Naive thymus-derived CD4-positive, alpha-beta T cell (primary cell): ENCODE measurements around the gene EIPR1. TPM values are rescaled to one million over a fixed set of nuclear protein-coding genes. Genes with fewer than 3 reads are reported as not detected.

Experiments used
- ATAC-seq: fragments of 150-1000 bp; cut with Tn5 transposase; 2 replicates; pipeline ENCODE4 v1.10.0; 2021; ENCODE audit warnings: mild to moderate bottlenecking, moderate library complexity
- CTCF ChIA-PET: fragments of 350-600 bp; sonication (Branson Sonifier 250); formaldehyde crosslinking; loops from one replicate; lab custom pipeline; 2021; ENCODE audit warnings: antibody characterized with exemption; lab: Charles Lee
- POLR2A ChIA-PET: fragments of 350-600 bp; sonication (Branson Sonifier 250); formaldehyde crosslinking; loops from one replicate; lab custom pipeline; 2021; ENCODE audit warnings: antibody characterized with exemption, inconsistent platforms; lab: Charles Lee
- DNase-seq, 9 donors: peaks; one replicate each; pipeline versions ENCODE4 v3.0.0 to v3.0.0-alpha.2; 2020 to 2022; ENCODE audit warnings: mixed read lengths in 1 of 9
- H3K27ac ChIP-seq: one replicate; pipeline ENCODE4 v1.7.0; 2013; ENCODE audit warnings: mild to moderate bottlenecking, low read depth, low read length, moderate library complexity
- H3K27me3 ChIP-seq, 2 donors: one replicate each; pipeline ENCODE4 v1.7.0; 2013; ENCODE audit warnings: low read length in 2 of 2, mild to moderate bottlenecking in 2 of 2, moderate library complexity in 2 of 2; ENCODE audit not compliant: control insufficient read depth in 2 of 2, insufficient read depth in 2 of 2
- H3K36me3 ChIP-seq, 3 experiments: 1 replicate in 2 of 3; 2 replicates in 1 of 3; pipeline ENCODE4 v1.7.0; 2013; ENCODE audit warnings: low read length in 3 of 3, mild to moderate bottlenecking in 3 of 3, moderate library complexity in 1 of 3; ENCODE audit not compliant: insufficient read depth in 3 of 3, control insufficient read depth in 2 of 3
- H3K4me1 ChIP-seq, 2 donors: one replicate each; pipeline ENCODE4 v1.7.0; 2013; ENCODE audit warnings: low read length in 2 of 2, mild to moderate bottlenecking in 2 of 2, moderate library complexity in 1 of 2; ENCODE audit not compliant: control insufficient read depth in 2 of 2, insufficient read depth in 2 of 2
- H3K4me3 ChIP-seq: 2 replicates; pipeline ENCODE4 v1.7.0; 2013; ENCODE audit warnings: mild to moderate bottlenecking, low read length
- H3K9me3 ChIP-seq, 3 experiments: 1 replicate in 2 of 3; 2 replicates in 1 of 3; pipeline ENCODE4 v1.7.0; 2013; ENCODE audit warnings: low read length in 3 of 3; ENCODE audit not compliant: control insufficient read depth in 2 of 3
- H3K27ac Mint-ChIP-seq, 9 donors: one replicate each; pipeline ENCODE4 v1.8.0; 2020 to 2022; ENCODE audit warnings: mixed read lengths in 9 of 9, mild to moderate bottlenecking in 8 of 9, moderate library complexity in 5 of 9, inconsistent platforms in 2 of 9
- H3K27me3 Mint-ChIP-seq, 5 donors: one replicate each; pipeline ENCODE4 v1.8.0; 2021 to 2022; ENCODE audit warnings: mixed read lengths in 5 of 5, mild to moderate bottlenecking in 1 of 5
- H3K36me3 Mint-ChIP-seq, 5 donors: one replicate each; pipeline ENCODE4 v1.8.0; 2020 to 2022; ENCODE audit warnings: mixed read lengths in 5 of 5, mild to moderate bottlenecking in 3 of 5, inconsistent platforms in 1 of 5
- H3K4me1 Mint-ChIP-seq, 7 donors: one replicate each; pipeline ENCODE4 v1.8.0; 2020 to 2022; ENCODE audit warnings: mixed read lengths in 7 of 7, mild to moderate bottlenecking in 3 of 7, inconsistent platforms in 1 of 7
- H3K4me3 Mint-ChIP-seq, 10 donors: one replicate each; pipeline ENCODE4 v1.8.0; 2020 to 2022; ENCODE audit warnings: mild to moderate bottlenecking in 10 of 10, mixed read lengths in 10 of 10, moderate library complexity in 6 of 10, inconsistent platforms in 2 of 10
- H3K9me3 Mint-ChIP-seq, 11 donors: one replicate each; pipeline ENCODE4 v1.8.0; 2020 to 2022; ENCODE audit warnings: mixed read lengths in 11 of 11, mild to moderate bottlenecking in 4 of 11, inconsistent platforms in 1 of 11, moderate library complexity in 1 of 11
- intact Hi-C, 2 donors: fragments of 100-400 bp; cut with micrococcal nuclease; formaldehyde crosslinking; loops; one replicate each; pipeline ENCODE4 v1.15.1; 2023
- polyA plus RNA-seq, 2 donors: library from polyadenylated mRNA; unstranded; fragments of 300-500 nt; fragmentation: Illumina TruSeq; gene quantifications; one replicate each; pipeline ENCODE4 v1.2.3, GENCODE V29; 2021
- total RNA-seq, 6 experiments: library from RNA in 5 of 6; stranded (reverse) in 5 of 6; gene quantifications; 1 replicate in 5 of 6; 2 replicates in 1 of 6; pipeline ENCODE4 v1.2.3 and lab custom pipeline; 2021 to 2026

EIPR1 gene
- total and polyA plus RNA-seq, 7 experiments from 2014 or later, result 24.4 to 46.2 (median 27.3) TPM

DNA sequence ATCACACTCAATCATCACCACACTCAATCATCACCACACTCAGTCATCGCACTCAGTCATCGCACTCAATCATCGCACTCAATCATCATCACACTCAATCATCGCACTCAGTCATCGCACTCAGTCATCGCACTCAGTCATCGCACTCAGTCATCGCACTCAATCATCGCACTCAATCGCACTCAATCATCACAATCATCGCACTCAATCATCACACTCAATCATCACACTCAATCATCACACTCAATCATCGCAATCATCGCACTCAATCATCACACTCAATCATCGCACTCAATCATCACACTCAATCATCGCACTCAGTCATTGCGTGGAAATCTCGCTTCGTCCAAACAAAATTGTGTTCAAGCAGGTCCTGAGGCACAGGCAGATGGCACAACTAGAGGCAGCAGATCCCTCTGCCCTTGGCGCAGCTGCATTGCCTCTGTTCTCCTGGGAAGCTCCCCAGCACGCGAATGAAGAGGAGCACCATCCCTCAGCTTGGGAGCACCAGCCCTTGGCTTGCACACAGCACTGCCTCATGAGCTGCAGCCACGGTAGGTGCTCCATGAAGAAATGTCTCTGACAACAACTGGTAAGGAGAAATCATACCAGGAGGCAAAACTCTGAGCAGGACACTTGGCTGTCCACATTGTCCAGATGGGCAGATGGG lies 108.1 kb downstream of the EIPR1 start:
- intact Hi-C loops, result no loop called here
- Histone ChIP-seq H3K4me3 (no peak overlapping the region), H3K4me1 (no peaks in the 10 kb centered on the region), H3K27ac (no peak overlapping the region), H3K36me3 (peaks cover 0 to 5% (median 0%) of the 10 kb centered on the region in 3 experiments), H3K9me3 (no peaks in the 10 kb centered on the region), H3K27me3 (no peaks in the 10 kb centered on the region)
- DNase-seq, result no peak
- Mint-ChIP-seq H3K36me3 (peaks cover 7 to 47% (median 36%) of the 10 kb centered on the region in 5 donors), H3K9me3 (peaks cover 0 to 6% (median 0%) of the 10 kb centered on the region in 11 donors), H3K27me3 (no peaks in the 10 kb centered on the region), H3K4me3 (no peak overlapping the region), H3K4me1 (peaks cover 0 to 19% (median 4%) of the 10 kb centered on the region in 7 donors), H3K27ac (no peak overlapping the region)
- ATAC-seq, result no peak
- ChIA-PET POLR2A (no interaction called here), CTCF (no interaction called here)

DNA sequence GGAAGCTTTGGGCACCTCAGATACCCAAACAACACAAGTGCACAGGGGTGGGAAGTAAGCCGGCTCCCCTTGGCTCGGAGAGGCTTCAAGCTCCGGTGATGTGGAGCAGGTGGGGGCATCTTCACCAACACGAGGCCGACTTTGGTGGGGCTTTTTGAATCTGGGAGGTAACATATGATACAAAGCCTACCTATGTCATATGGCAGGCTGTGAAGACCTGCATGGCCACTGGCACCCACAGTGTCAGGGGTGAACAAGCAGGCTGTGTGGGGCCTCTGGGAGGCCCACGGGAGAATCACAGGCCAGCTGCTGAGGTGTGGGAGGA lies 109.0 kb downstream of the EIPR1 start:
- no peaks in the 10 kb centered on the region for H3K9me3 ChIP-seq
- ATAC-seq, result no peak
- H3K27ac Mint-ChIP-seq, result no peak overlapping the region
- H3K27me3 Mint-ChIP-seq, result no peaks in the 10 kb centered on the region
- peaks cover 0 to 5% (median 0%) of the 10 kb centered on the region in 3 experiments for H3K36me3 ChIP-seq
- DNase-seq, result no peak
- H3K36me3 Mint-ChIP-seq, result peaks cover 7 to 46% (median 27%) of the 10 kb centered on the region in 5 donors
- intact Hi-C loops, result no loop called here
- CTCF ChIA-PET, result interaction anchor here (0.9 kb wide), 1 partner anchor 155 kb away, joined by 3 read pairs; no protein-coding TSS in a partner anchor
- H3K4me1 Mint-ChIP-seq, result peaks cover 0 to 19% (median 5%) of the 10 kb centered on the region in 7 donors
- H3K27ac ChIP-seq, result no peak overlapping the region
- H3K4me3 ChIP-seq, result no peak overlapping the region
- H3K9me3 Mint-ChIP-seq, result peaks cover 0 to 2% (median 0%) of the 10 kb centered on the region in 11 donors
- POLR2A ChIA-PET, result no interaction called here
- no peak overlapping the region for H3K4me3 Mint-ChIP-seq
- H3K27me3 ChIP-seq, result no peaks in the 10 kb centered on the region
- no peaks in the 10 kb centered on the region for H3K4me1 ChIP-seq

DNA sequence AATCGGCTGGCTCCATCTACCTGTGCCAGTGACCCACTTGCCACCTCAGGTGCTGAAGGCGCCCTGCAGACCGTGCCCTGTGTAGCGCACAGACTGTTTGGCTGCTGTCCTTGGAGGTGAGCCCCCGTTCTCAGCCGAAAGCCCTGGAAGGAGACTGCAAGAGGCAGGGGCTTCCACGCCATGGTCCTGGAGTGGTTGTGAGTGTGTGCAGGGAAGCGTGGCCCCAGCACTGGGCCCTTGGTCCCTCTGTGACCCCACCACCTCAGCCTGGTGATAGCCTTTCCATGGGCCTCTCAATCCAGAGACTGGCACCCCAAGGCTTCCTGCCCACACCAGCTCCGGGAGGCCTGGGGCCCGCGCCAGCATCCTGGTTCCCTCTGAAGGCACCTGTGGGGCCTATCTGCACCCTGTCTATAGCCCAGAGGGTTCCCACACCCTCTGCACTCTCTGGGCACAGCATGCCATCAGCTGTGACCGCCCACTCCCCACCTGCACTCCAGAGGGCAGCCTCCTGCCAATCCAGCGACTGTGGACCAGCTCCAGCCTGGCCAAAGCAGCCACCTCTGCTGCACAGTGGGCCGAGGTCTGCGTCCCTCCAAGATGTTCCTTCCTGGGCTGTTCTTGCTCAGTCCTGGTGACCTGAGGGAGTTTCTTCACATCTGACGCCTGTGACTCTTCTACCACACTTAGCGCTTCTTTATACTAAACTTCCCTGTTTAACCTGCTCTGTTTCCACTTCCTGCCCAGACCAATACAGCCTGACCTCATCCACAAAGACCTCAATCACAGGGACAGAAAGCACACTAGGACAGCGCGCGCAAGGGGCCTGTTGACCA lies 109.5 kb downstream of the EIPR1 start:
- POLR2A ChIA-PET, result no interaction called here
- no peaks in the 10 kb centered on the region for H3K9me3 ChIP-seq
- H3K4me3 ChIP-seq, result no peak overlapping the region
- Mint-ChIP-seq H3K4me3 (no peak overlapping the region), H3K9me3 (peaks cover 0 to 2% (median 0%) of the 10 kb centered on the region in 11 donors), H3K36me3 (peaks cover 7 to 45% (median 27%) of the 10 kb centered on the region in 5 donors), H3K4me1 (peaks cover 0 to 19% (median 5%) of the 10 kb centered on the region in 7 donors), H3K27ac (no peak overlapping the region), H3K27me3 (no peaks in the 10 kb centered on the region)
- intact Hi-C loops, result no loop called here
- CTCF ChIA-PET, result interaction anchor here (0.9 kb wide), 1 partner anchor 156 kb away, joined by 3 read pairs; no protein-coding TSS in a partner anchor
- H3K27ac ChIP-seq, result no peak overlapping the region
- no peaks in the 10 kb centered on the region for H3K4me1 ChIP-seq
- no peaks in the 10 kb centered on the region for H3K27me3 ChIP-seq
- DNase-seq (no peak), ATAC-seq (no peak)
- H3K36me3 ChIP-seq, result peaks cover 0 to 5% (median 0%) of the 10 kb centered on the region in 3 experiments

DNA sequence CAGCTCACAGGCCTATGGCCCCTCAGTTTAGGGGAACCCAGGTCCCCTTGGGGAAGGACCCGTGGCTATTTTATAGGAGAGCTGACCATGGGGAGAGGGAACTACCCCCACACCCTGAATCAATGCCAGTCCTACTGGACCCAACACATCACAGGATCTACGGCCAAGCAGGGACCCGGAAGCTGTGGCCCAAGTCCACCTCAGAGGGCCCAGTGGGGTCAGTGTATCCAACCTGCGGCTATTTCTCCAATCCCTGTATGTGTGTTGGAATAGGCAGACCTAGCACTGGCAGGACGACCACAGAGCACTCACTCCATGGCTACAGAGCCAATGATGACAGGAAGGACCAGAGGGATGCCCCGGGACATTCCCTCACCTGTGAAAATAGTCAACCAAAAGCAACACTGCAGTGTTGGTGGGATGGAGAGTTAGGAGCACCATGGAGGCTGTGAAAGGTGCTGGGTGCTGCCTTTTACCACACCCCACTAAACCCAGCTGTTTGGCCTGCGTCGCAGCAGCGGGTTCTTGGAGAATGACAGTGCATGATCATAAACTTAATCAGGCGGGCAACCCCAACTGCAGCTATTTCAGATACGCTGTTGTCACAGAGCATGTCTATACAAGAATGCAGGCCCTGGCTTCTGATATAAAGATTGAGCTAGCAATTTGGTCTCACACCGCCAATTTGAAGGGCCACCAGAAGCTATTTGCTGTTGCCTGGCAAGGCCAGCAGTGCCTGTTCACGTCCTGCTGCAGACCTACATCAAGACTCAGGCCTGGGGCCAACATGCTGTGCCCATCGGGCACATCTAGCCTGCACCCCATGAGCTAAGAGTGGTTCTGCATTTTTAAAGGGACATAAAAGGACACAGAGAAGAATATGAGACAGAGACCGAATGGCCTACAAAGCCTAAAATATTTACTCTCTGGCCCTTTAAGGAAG lies 110.4 kb downstream of the EIPR1 start:
- no peaks in the 10 kb centered on the region for H3K27me3 Mint-ChIP-seq
- ChIA-PET CTCF (no interaction called here), POLR2A (no interaction called here)
- H3K27ac Mint-ChIP-seq, result no peak overlapping the region
- intact Hi-C loops, result no loop called here
- DNase-seq (no peak), ATAC-seq (no peak)
- no peaks in the 10 kb centered on the region for H3K9me3 Mint-ChIP-seq
- H3K4me3 ChIP-seq, result no peak overlapping the region
- H3K4me1 ChIP-seq, result no peaks in the 10 kb centered on the region
- no peak overlapping the region for H3K4me3 Mint-ChIP-seq
- H3K27ac ChIP-seq, result no peak overlapping the region
- no peaks in the 10 kb centered on the region for H3K27me3 ChIP-seq
- H3K4me1 Mint-ChIP-seq, result peaks cover 0 to 17% (median 5%) of the 10 kb centered on the region in 7 donors
- H3K36me3 Mint-ChIP-seq, result peaks cover 5 to 45% (median 30%) of the 10 kb centered on the region in 5 donors
- H3K36me3 ChIP-seq, result peaks cover 0 to 9% (median 0%) of the 10 kb centered on the region in 3 experiments
- no peaks in the 10 kb centered on the region for H3K9me3 ChIP-seq

DNA sequence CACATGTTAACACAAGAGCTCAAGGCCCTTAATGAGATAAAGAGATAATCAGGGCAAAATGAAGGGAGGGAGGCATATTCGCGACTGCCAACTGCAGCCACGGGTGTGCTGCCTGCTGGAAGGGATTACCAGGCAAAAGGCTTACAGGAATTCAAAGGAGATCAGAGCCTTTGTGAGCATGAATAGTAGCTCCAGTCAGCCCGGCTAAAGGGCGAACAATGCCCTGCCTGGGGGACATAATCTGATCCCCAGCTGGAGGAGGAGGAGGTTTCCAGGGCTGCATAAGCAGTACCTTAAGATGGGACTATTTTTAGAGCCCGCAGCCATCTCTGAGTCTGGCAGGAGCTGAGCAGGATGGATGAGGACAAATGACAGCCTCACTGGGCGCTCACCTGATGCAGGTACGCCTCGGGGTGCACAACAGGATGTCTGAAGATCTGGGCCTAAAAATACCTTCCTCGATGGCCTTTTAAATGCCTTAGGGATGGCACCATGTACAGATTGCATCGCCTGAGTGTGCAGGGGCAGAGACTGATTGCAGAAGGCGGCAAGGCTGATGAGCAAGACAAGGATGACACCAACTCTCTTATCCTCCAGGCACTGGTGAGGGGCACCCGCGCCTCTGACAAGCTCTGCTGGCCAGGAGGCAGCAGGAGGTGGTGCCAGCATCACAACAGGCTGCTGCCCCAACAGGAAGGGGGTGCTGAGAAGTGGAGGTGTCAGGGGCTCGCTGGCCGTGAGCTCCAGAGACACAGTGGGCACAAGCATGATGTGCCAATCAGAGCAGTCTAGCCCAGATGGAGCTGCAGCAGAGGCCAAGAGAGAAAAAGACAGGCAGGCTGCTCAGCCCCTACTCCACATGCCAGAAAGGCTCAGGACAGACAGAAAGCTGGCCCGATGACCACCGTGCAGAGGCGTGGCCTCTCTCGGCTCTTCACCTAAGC lies 111.4 kb downstream of the EIPR1 start:
- ChIA-PET CTCF (no interaction called here), POLR2A (no interaction called here)
- H3K4me1 Mint-ChIP-seq, result peaks cover 0 to 13% (median 5%) of the 10 kb centered on the region in 7 donors
- Histone ChIP-seq H3K27me3 (no peaks in the 10 kb centered on the region), H3K4me1 (no peaks in the 10 kb centered on the region), H3K4me3 (no peak overlapping the region), H3K27ac (no peak overlapping the region), H3K36me3 (peaks cover 0 to 9% (median 0%) of the 10 kb centered on the region in 3 experiments), H3K9me3 (no peaks in the 10 kb centered on the region)
- H3K9me3 Mint-ChIP-seq, result no peaks in the 10 kb centered on the region
- intact Hi-C loops, result no loop called here
- H3K27ac Mint-ChIP-seq, result peak overlapping the region in 1 of 9 donors; percentile 38
- no peaks in the 10 kb centered on the region for H3K27me3 Mint-ChIP-seq
- H3K4me3 Mint-ChIP-seq, result no peak overlapping the region
- ATAC-seq (no peak), DNase-seq (no peak)
- peaks cover 0 to 48% (median 21%) of the 10 kb centered on the region in 5 donors for H3K36me3 Mint-ChIP-seq
